ENCODE measurements around the gene C4orf54. TPM values are rescaled to one million over a fixed set of nuclear protein-coding genes. Genes with fewer than 3 reads are reported as not detected.

The C4orf54 gene
- total and polyA plus RNA-seq, 4 donors: under 0.01 to 0.06 (median 0.01) TPM

GRCh38 chr4:99615170-99615820 lies 42.3 kb downstream of the C4orf54 start:
- ATAC-seq (ENCODE audit: insufficient read depth, low FRiP score): no peak
- Histone ChIP-seq H3K9me3 (ENCODE audit: control insufficient read depth in 4 of 4, insufficient read depth in 3 of 4, low read length in 3 of 4) (no peaks in the 10 kb centered on the region), H3K9ac (ENCODE audit: insufficient read depth in 1 of 2, low read length in 2 of 2) (no peak overlapping the region)

GRCh38 chr4:99614491-99614890 lies 43.1 kb downstream of the C4orf54 start:
- WGBS, 2 donors: 38 to 50% methylated on average over 1 of the region's 1 CpG
- Histone ChIP-seq H3K9ac (ENCODE audit: insufficient read depth in 1 of 2, low read length in 2 of 2) (no peak overlapping the region), H3K36me3 (ENCODE audit: control insufficient read depth in 4 of 4, insufficient read depth in 4 of 4, low read length in 4 of 4) (no peaks in the 10 kb centered on the region), H3K9me3 (ENCODE audit: control insufficient read depth in 4 of 4, insufficient read depth in 3 of 4, low read length in 3 of 4) (no peaks in the 10 kb centered on the region), H3K4me1 (ENCODE audit: control insufficient read depth in 5 of 5, insufficient read depth in 5 of 5, low read length in 5 of 5) (peaks cover 3 to 23% (median 6%) of the 10 kb centered on the region in 5 donors), H3K27ac (ENCODE audit: low read depth in 1 of 2, low read length in 1 of 2) (no peak overlapping the region), H3K4me3 (no peak overlapping the region), H3K27me3 (ENCODE audit: control insufficient read depth in 3 of 3, insufficient read depth in 3 of 3, low read length in 2 of 3) (no peaks in the 10 kb centered on the region)
- ATAC-seq (ENCODE audit: insufficient read depth, low FRiP score) (no peak), DNase-seq (no peak)
- no peak for TF ChIP-seq CTCF (IDR thresholded peaks at IDR 0.05; ENCODE audit: control extremely low read depth, extremely low read depth)

More at GRCh38 chr4:99615170-99615820, 42.3 kb downstream of the C4orf54 start:
- H3K27me3 ChIP-seq (ENCODE audit: control insufficient read depth in 3 of 3, insufficient read depth in 3 of 3, low read length in 2 of 3): no peaks in the 10 kb centered on the region
- no peaks in the 10 kb centered on the region for H3K36me3 ChIP-seq (ENCODE audit: control insufficient read depth in 4 of 4, insufficient read depth in 4 of 4, low read length in 4 of 4)
- H3K4me1 ChIP-seq (ENCODE audit: control insufficient read depth in 5 of 5, insufficient read depth in 5 of 5, low read length in 5 of 5): peaks cover 3 to 23% (median 6%) of the 10 kb centered on the region in 5 donors
- WGBS, 2 donors: 76 to 85% methylated on average over 1 of the region's 1 CpG
- no peak for TF ChIP-seq CTCF (IDR thresholded peaks at IDR 0.05; ENCODE audit: control extremely low read depth, extremely low read depth)
- H3K27ac ChIP-seq (ENCODE audit: low read depth in 1 of 2, low read length in 1 of 2): peak overlapping the region in 1 of 2 donors; percentile 21
- H3K4me3 ChIP-seq: no peak overlapping the region
- peak; percentile 48 to 83 (median 80) for DNase-seq

GRCh38 chr4:99612704-99613103 lies 44.9 kb downstream of the C4orf54 start:
- ATAC-seq (ENCODE audit: insufficient read depth, low FRiP score): no peak
- H3K4me1 ChIP-seq (ENCODE audit: control insufficient read depth in 5 of 5, insufficient read depth in 5 of 5, low read length in 5 of 5): peaks cover 3 to 23% (median 6%) of the 10 kb centered on the region in 5 donors
- DNase-seq: no peak
- no peaks in the 10 kb centered on the region for H3K9me3 ChIP-seq (ENCODE audit: control insufficient read depth in 4 of 4, insufficient read depth in 3 of 4, low read length in 3 of 4)
- 55 to 82% methylated on average over 5 of the region's 5 CpGs for WGBS, 2 donors
- peak overlapping the region in 1 of 2 donors; percentile 29 for H3K27ac ChIP-seq (ENCODE audit: low read depth in 1 of 2, low read length in 1 of 2)
- H3K4me3 ChIP-seq: no peak overlapping the region
- H3K27me3 ChIP-seq (ENCODE audit: control insufficient read depth in 3 of 3, insufficient read depth in 3 of 3, low read length in 2 of 3): no peaks in the 10 kb centered on the region
- TF ChIP-seq CTCF (IDR thresholded peaks at IDR 0.05; ENCODE audit: control extremely low read depth, extremely low read depth): no peak
- H3K36me3 ChIP-seq (ENCODE audit: control insufficient read depth in 4 of 4, insufficient read depth in 4 of 4, low read length in 4 of 4): no peaks in the 10 kb centered on the region
- H3K9ac ChIP-seq (ENCODE audit: insufficient read depth in 1 of 2, low read length in 2 of 2): no peak overlapping the region
